ENCODE measurements around the gene LMO1.

DNA sequence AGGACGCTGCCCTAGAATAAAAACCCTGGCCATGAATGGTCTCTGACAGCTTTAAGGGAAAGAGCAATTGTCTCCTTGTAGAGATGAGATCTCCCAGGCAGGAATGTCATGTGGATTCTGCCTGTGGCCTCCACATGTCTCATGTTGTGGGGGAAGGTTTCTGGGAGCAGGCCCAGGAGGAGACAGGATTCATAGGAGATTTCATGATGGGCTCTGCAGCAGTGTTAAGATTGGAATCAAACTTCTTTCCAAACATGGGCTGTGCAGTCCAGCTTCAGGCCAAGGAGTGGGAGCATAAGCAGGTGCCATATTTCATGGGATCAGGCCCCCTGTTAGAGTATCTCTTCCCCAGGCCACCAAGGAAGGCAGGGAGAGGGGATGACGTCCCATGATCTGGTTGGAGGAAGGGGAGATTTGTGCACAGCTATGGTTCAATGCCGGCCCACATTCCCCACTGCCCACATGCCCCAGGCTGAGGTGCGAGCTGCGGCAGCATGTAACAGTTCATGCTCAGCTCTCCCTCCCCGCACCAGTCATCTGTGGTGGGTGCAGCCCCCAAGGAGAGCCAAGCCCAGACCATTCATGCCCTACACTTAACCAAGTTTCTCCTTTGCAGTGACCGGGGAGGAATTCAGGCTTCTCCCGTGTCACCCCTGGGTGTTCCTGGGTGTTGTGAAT, 42.5 kb downstream of the LMO1 start:
- TF ChIP-seq, protein P1, sequence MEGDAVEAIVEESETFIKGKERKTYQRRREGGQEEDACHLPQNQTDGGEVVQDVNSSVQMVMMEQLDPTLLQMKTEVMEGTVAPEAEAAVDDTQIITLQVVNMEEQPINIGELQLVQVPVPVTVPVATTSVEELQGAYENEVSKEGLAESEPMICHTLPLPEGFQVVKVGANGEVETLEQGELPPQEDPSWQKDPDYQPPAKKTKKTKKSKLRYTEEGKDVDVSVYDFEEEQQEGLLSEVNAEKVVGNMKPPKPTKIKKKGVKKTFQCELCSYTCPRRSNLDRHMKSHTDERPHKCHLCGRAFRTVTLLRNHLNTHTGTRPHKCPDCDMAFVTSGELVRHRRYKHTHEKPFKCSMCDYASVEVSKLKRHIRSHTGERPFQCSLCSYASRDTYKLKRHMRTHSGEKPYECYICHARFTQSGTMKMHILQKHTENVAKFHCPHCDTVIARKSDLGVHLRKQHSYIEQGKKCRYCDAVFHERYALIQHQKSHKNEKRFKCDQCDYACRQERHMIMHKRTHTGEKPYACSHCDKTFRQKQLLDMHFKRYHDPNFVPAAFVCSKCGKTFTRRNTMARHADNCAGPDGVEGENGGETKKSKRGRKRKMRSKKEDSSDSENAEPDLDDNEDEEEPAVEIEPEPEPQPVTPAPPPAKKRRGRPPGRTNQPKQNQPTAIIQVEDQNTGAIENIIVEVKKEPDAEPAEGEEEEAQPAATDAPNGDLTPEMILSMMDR (conservative IDR thresholded peaks at IDR 0.05) = no peak
- no peak for TF ChIP-seq EZH2 (IDR thresholded peaks at IDR 0.05; ENCODE audit: low read depth)

All from PC-9 (cell line).